MM.1S (cell line): ENCODE measurements around the gene C16orf95.

Experiments used
- DNase-seq: peaks from one replicate; pipeline ENCODE4 v3.0.0-alpha.2; 2015
- H2AFZ ChIP-seq: fragments of 300-600 bp; sonication (generic); 2 replicates; pipeline ENCODE4 v1.6.0; 2016; ENCODE audit warnings: antibody characterized with exemption, low read length
- H3F3A ChIP-seq: fragments of 300-600 bp; sonication (generic); 2 replicates; pipeline ENCODE4 v1.6.1; 2016; ENCODE audit warnings: mild to moderate bottlenecking, antibody characterized with exemption, low read length, moderate library complexity, mixed read lengths; ENCODE audit not compliant: insufficient read depth
- H3K27ac ChIP-seq: fragments of 300-600 bp; sonication (generic); 2 replicates; pipeline ENCODE4 v1.5.1; 2016; ENCODE audit warnings: mild to moderate bottlenecking, low read length
- H3K27me3 ChIP-seq: fragments of 300-600 bp; sonication (generic); replicated peaks from 2 replicates; pipeline ENCODE4 v1.6.0; 2016; ENCODE audit warnings: low read length; ENCODE audit not compliant: insufficient read depth
- H3K36me3 ChIP-seq: fragments of 300-600 bp; sonication (generic); replicated peaks from 2 replicates; pipeline ENCODE4 v1.6.1; 2016; ENCODE audit warnings: mild to moderate bottlenecking, low read length, mixed read lengths; ENCODE audit not compliant: insufficient read depth
- H3K4me1 ChIP-seq: fragments of 300-600 bp; sonication (generic); 2 replicates; pipeline ENCODE4 v1.6.1; 2016; ENCODE audit warnings: low read length, mixed read lengths
- H3K4me2 ChIP-seq: fragments of 300-600 bp; sonication (generic); 2 replicates; pipeline ENCODE4 v1.6.0; 2016; ENCODE audit warnings: low read depth, low read length
- H3K4me3 ChIP-seq: fragments of 300-600 bp; sonication (generic); 2 replicates; pipeline ENCODE4 v1.5.1; 2016; ENCODE audit warnings: low read length, mixed read lengths
- H3K79me2 ChIP-seq: fragments of 300-600 bp; sonication (generic); 2 replicates; pipeline ENCODE4 v1.6.1; 2016; ENCODE audit warnings: mixed run types, low read length, mixed read lengths
- H3K9ac ChIP-seq: fragments of 300-600 bp; sonication (generic); 2 replicates; pipeline ENCODE4 v1.6.1; 2016; ENCODE audit warnings: low read length, mixed read lengths
- H3K9me2 ChIP-seq: fragments of 300-600 bp; sonication (generic); replicated peaks from 2 replicates; pipeline ENCODE4 v1.6.1; 2016; ENCODE audit warnings: mild to moderate bottlenecking, low read length, mixed read lengths; ENCODE audit not compliant: insufficient read depth
- H3K9me3 ChIP-seq: fragments of 300-600 bp; sonication (generic); replicated peaks from 2 replicates; pipeline ENCODE4 v1.6.1; 2016; ENCODE audit warnings: mild to moderate bottlenecking, low read length, mixed read lengths; ENCODE audit not compliant: insufficient read depth
- H4K20me1 ChIP-seq: fragments of 300-600 bp; sonication (generic); 2 replicates; pipeline ENCODE4 v1.6.1; 2016; ENCODE audit warnings: mild to moderate bottlenecking, low read length, moderate library complexity, mixed read lengths; ENCODE audit not compliant: insufficient read depth
- EZH2 ChIP-seq: fragments of 300-600 bp; sonication (generic); optimal IDR thresholded peaks from 2 replicates; pipeline ENCODE3; 2017; ENCODE audit warnings: low read depth, mild to moderate bottlenecking, antibody characterized with exemption, low read length, mixed read lengths
- EZH2phosphoT487 ChIP-seq: fragments of 300-600 bp; sonication (generic); IDR thresholded peaks from 2 replicates; pipeline ENCODE4 v1.6.1; 2018; ENCODE audit warnings: antibody characterized with exemption, low read length
- TF ChIP-seq, protein P1 (sequence below): fragments of 300-600 bp; sonication (generic); IDR thresholded peaks from 2 replicates; pipeline ENCODE4 v1.5.1; 2016; ENCODE audit warnings: antibody characterized with exemption, low read length, mixed read lengths

C16orf95 gene

DNA sequence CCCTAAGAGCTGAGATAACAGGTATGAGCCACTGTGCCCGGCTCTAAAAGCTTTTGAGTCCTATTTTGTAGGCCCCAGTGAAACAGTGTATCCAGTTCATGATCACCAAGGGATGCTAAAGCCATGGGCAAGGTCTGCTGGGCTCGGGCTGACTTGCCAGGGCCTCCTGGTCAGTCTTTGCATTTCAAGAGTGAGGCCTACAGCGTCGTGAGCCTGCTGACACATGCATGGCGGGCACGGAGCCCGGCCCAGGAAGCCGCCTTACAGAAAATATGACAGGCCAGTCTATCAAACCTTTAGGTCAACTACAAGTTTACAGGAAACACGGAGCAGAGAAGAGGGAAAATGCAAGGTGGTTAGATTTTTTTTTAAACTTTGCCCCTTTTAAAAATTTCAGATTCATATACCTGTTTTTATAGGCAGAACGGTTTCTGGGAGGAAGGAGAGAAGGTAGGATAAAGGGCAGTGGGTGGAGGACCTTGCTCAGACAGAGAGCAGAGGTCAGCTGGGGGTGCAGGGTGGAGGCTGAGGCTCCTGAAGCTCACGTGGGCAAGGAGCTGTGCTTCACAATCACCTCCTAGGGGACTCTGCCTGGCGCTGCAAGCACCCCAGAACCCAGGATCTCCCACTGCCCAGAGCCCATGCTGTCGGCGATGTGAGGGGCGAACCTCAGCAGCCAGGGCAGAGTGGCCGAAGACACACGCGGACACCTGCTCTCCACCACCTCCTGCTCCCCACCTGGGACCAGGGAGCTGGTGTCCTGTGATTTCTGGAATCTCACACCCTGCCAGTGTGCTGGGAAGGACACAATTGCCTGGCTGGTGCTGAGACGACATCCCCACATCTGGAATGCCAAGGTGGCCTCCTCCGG is 21.3 kb downstream of the C16orf95 start:
- Histone ChIP-seq H3K4me2 (no peak overlapping the region), H3K4me1 (no peaks in the 10 kb centered on the region), H3F3A (no peaks in the 10 kb centered on the region), H3K9ac (no peak overlapping the region), H3K27me3 (no peaks in the 10 kb centered on the region), H2AFZ (no peak overlapping the region), H3K36me3 (no peaks in the 10 kb centered on the region), H3K4me3 (no peak overlapping the region), H3K79me2 (no peaks in the 10 kb centered on the region), H3K9me3 (no peaks in the 10 kb centered on the region), H3K9me2 (no peaks in the 10 kb centered on the region), H3K27ac (no peak overlapping the region), H4K20me1 (no peaks in the 10 kb centered on the region)
- TF ChIP-seq EZH2phosphoT487 (no peak), EZH2 (no peak)
- TF ChIP-seq, protein P1, sequence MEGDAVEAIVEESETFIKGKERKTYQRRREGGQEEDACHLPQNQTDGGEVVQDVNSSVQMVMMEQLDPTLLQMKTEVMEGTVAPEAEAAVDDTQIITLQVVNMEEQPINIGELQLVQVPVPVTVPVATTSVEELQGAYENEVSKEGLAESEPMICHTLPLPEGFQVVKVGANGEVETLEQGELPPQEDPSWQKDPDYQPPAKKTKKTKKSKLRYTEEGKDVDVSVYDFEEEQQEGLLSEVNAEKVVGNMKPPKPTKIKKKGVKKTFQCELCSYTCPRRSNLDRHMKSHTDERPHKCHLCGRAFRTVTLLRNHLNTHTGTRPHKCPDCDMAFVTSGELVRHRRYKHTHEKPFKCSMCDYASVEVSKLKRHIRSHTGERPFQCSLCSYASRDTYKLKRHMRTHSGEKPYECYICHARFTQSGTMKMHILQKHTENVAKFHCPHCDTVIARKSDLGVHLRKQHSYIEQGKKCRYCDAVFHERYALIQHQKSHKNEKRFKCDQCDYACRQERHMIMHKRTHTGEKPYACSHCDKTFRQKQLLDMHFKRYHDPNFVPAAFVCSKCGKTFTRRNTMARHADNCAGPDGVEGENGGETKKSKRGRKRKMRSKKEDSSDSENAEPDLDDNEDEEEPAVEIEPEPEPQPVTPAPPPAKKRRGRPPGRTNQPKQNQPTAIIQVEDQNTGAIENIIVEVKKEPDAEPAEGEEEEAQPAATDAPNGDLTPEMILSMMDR: no peak
- DNase-seq: no peak

DNA sequence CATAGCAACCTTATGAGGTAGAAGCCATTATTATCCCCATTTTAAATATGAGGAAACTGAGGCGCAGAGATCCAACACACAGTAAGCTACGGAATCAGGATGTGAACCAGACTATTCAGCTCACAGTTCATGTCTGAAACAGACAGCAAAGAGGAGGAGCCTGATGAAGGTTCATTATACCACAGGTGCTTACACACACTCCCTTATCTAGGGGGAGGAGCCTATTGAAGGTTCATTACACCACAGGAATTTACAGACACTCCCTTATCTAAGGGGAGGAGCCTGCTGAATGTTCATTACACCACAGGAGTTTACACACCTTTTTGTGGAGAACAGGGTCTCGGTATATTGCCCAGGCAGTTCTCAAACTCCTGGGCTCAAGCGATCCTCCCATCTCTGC is 21.9 kb downstream of the C16orf95 start:
- DNase-seq: peak; percentile 7
- H3K4me2 ChIP-seq: no peak overlapping the region
- TF ChIP-seq EZH2 (no peak), EZH2phosphoT487 (no peak)
- TF ChIP-seq, protein P1: no peak

DNA sequence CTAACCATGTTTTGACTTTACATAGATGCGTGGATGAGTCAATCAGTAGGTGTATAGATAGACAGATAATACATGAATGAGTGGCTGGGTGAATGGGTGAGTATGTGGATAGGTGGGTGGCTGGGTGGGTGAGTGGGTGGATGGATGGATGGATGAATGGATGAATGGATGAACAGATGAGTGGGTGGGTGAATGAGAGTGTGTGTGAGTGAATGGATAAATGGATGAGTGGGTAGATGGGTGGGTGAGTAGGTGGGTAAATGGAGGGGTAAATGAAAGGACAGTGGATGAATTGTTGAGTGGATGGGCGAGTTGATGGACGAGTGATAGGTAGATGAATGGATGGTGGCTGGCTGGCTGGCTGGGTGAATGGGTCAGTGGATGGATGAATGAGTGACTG is 23.2 kb downstream of the C16orf95 start:
- H3K4me3 ChIP-seq: no peak overlapping the region
- no peaks in the 10 kb centered on the region for H3K79me2 ChIP-seq
- H3K9me3 ChIP-seq: no peaks in the 10 kb centered on the region
- H3K4me1 ChIP-seq: no peaks in the 10 kb centered on the region
- no peak overlapping the region for H3K27ac ChIP-seq
- no peaks in the 10 kb centered on the region for H3K27me3 ChIP-seq
- DNase-seq: no peak
- no peaks in the 10 kb centered on the region for H3F3A ChIP-seq
- H3K4me2 ChIP-seq: no peak overlapping the region
- no peaks in the 10 kb centered on the region for H4K20me1 ChIP-seq
- H3K9me2 ChIP-seq: no peaks in the 10 kb centered on the region
- H3K9ac ChIP-seq: no peak overlapping the region
- no peak overlapping the region for H2AFZ ChIP-seq
- H3K36me3 ChIP-seq: no peaks in the 10 kb centered on the region
- TF ChIP-seq, protein P1: no peak
- TF ChIP-seq EZH2phosphoT487 (no peak), EZH2 (no peak)

More for the DNA sequence above, 21.9 kb downstream of the C16orf95 start:
- H3K27me3 ChIP-seq: no peaks in the 10 kb centered on the region
- H3K4me1 ChIP-seq: no peaks in the 10 kb centered on the region
- no peaks in the 10 kb centered on the region for H3K9me3 ChIP-seq
- no peak overlapping the region for H3K9ac ChIP-seq
- H3K9me2 ChIP-seq: no peaks in the 10 kb centered on the region
- no peak overlapping the region for H2AFZ ChIP-seq
- H3K36me3 ChIP-seq: no peaks in the 10 kb centered on the region
- H3K79me2 ChIP-seq: no peaks in the 10 kb centered on the region
- H4K20me1 ChIP-seq: no peaks in the 10 kb centered on the region
- H3K27ac ChIP-seq: no peak overlapping the region
- H3F3A ChIP-seq: no peaks in the 10 kb centered on the region
- no peak overlapping the region for H3K4me3 ChIP-seq
